ENCODE results near the gene HMCN1.
"Not testable (repeated sequence)": the region's sequence is repeated elsewhere in the genome, so short reads cannot be mapped to it uniquely, and the experiment has no call there.

The HMCN1 gene

GRCh38 chr1:186165303-186165702 lies 431.1 kb downstream of the HMCN1 start:
- DNase-seq, result no peak

GRCh38 chr1:186167096-186167668 lies 433.0 kb downstream of the HMCN1 start:
- DNase-seq, result no peak

- DNase-seq, result no peak
Measured at GRCh38 chr1:186175588-186175987, 441.4 kb downstream of the HMCN1 start.

GRCh38 chr1:186178426-186179043 lies 444.3 kb downstream of the HMCN1 start:
- DNase-seq, result no peak

- DNase-seq, result no peak
Measured at GRCh38 chr1:186179231-186179630, 445.0 kb downstream of the HMCN1 start.

GRCh38 chr1:186183219-186183618 lies 449.0 kb downstream of the HMCN1 start:
- no peak for DNase-seq

- DNase-seq, result no peak
Measured at GRCh38 chr1:186183970-186184628, 449.9 kb downstream of the HMCN1 start.

- DNase-seq, result not testable (repeated sequence)
Measured at GRCh38 chr1:186186251-186186650, 452.1 kb downstream of the HMCN1 start.

- DNase-seq, result no peak
Measured at GRCh38 chr1:186187601-186188000, 453.4 kb downstream of the HMCN1 start.

GRCh38 chr1:186188004-186188539 lies 453.9 kb downstream of the HMCN1 start:
- no peak for DNase-seq

- no peak for DNase-seq
Measured at GRCh38 chr1:186188736-186189135, 454.5 kb downstream of the HMCN1 start.

- no peak for DNase-seq
Measured at GRCh38 chr1:186189156-186189555, 455.0 kb downstream of the HMCN1 start.

GRCh38 chr1:186191511-186191910 lies 457.3 kb downstream of the HMCN1 start:
- DNase-seq, result no peak

- DNase-seq, result no peak
Measured at GRCh38 chr1:186193224-186193623, 459.0 kb downstream of the HMCN1 start.

- no peak for DNase-seq
Measured at GRCh38 chr1:186194107-186194756, 460.0 kb downstream of the HMCN1 start.

GRCh38 chr1:186195377-186195931 lies 461.3 kb downstream of the HMCN1 start:
- DNase-seq, result no peak

GRCh38 chr1:186202271-186202764 lies 468.1 kb downstream of the HMCN1 start:
- DNase-seq, result no peak

GRCh38 chr1:186202776-186203175 lies 468.6 kb downstream of the HMCN1 start:
- no peak for DNase-seq

GRCh38 chr1:186206048-186206570 lies 471.9 kb downstream of the HMCN1 start:
- DNase-seq, result no peak

- no peak for DNase-seq
Measured at GRCh38 chr1:186207391-186208085, 473.3 kb downstream of the HMCN1 start.

- no peak for DNase-seq
Measured at GRCh38 chr1:186208405-186209129, 474.4 kb downstream of the HMCN1 start.
